CD4-positive, alpha-beta T cell treated with Interleukin-15 for 1 hour (primary cell): ENCODE data around the gene TAS1R2.
"Not testable (repeated sequence)": the region's sequence is repeated elsewhere in the genome, so short reads cannot be mapped to it uniquely, and the experiment has no call there.

ENCODE experiments used
- DNase-seq: peaks from one replicate; pipeline ENCODE4 v3.0.0-alpha.2; 2020

Gene TAS1R2

DNA sequence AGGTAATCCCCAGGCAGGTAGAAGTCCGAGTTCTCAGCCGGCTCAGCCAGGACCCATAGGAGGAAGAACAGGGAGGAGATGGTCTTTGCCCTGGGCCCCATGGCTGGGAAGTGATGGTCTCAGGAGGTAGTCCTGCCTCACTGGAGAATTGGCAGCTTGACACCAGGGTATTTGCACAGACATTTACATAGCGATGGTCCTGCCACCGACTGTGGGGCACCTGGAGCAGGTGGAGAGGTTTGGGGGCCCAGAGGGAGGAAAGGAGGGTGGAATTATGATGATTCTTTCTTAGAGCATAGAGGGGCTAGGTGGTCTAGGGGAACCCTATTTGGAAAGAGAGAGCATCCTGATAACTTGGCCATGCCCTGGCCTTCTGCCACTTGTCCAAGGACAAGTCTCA, at the start of gene TAS1R2:
TAS1R2 (minus strand) TSS at position 101 of the 400 bp plus-strand sequence; CDS start at position 101, 0 bp downstream.
- DNase-seq, result no peak

DNA sequence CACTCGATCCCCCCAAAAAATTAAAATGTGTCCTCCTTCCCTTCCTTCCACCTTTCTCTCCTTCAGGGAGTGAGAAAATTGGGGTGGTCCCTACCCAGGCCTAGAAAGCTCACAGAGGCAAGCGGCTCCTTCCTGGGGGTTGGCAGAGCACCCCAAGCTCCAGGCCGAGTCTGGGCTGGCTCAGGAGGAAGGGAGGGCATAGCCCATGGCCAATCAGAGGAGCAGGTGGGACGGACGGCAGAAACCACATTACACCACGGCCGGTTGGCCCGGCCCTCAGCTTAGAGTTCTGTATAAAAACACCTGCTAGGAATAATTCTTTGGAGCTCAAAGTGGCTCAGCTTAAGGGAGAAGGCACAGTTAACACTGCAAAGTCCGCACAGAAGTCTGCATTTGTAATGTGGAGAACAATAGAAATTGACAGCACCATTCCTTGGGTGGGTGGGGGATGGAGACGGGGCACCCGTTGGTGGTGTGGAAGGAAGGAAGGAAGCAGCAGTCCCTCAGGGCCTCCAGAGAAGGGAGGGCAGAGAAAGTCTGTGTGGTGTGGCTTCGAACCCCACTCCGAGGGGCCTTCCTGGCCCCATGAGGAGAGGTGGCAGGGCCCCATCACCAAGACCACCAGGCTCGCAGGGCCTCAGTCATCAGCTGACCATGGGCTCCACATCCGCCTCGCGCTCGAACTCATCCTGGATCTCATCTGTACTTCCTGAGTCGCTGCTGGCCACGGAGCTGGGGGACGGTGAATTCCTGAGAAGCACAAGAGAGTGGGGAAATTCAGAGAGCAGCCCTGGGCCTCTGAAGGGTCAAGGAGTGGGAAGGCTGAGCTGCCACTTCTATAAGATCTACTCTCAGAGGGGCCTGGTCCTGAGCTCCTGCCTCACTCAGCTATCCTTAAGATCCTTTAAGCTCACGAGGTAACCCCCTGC, 48.7 kb upstream of the TAS1R2 start:
- peak; percentile 31 for DNase-seq

GRCh38 chr1:18907021-18907916, 47.8 kb upstream of the TAS1R2 start:
- peak; percentile 59 for DNase-seq

GRCh38 chr1:18903291-18903756, 43.9 kb upstream of the TAS1R2 start:
- DNase-seq, result no peak

DNA sequence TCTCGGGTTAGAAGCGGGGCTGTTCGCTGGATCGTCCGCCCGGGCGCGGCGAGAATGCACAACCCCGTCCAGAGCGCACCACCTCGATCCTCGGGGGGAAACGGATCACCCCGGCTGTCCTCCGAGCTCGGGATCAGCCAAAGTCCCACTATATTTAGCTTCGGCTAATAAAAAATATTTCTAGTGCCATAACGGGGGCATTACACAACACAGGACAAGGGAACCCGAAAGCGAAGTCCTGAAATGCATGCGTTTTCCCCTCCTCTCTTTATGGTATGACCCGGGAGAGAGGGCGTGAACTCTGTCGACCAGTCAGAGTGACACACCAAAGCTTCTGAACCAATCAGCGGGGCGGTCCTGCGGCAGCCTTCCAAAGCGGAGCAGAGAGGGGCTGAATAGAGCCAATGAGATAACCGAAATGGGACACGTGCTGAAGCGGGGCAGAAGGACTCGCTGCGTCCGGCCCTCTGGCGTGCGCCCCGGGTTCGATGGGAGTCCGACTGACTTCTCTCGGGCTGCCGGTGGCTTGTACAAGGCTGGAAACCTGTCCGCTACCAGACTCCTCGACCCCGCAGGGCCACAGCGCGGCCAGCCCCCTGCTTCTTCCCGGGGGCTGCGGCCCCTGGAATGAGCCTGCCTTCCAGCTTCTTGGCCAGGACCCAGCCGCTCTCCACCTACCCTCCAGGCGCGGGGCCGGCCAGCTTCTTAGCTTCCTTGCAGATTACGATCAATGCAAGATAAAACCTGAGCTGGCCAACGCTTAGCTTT, 43.2 kb upstream of the TAS1R2 start, which contains the start of gene ALDH4A1:
ALDH4A1 (minus strand) TSS at position 33 of the 768 bp plus-strand sequence; CDS start at position 1, 32 bp downstream.
- DNase-seq, result peak; percentile 96

- no peak for DNase-seq
Measured at GRCh38 chr1:18901952-18902522, 42.6 kb upstream of the TAS1R2 start.

DNA sequence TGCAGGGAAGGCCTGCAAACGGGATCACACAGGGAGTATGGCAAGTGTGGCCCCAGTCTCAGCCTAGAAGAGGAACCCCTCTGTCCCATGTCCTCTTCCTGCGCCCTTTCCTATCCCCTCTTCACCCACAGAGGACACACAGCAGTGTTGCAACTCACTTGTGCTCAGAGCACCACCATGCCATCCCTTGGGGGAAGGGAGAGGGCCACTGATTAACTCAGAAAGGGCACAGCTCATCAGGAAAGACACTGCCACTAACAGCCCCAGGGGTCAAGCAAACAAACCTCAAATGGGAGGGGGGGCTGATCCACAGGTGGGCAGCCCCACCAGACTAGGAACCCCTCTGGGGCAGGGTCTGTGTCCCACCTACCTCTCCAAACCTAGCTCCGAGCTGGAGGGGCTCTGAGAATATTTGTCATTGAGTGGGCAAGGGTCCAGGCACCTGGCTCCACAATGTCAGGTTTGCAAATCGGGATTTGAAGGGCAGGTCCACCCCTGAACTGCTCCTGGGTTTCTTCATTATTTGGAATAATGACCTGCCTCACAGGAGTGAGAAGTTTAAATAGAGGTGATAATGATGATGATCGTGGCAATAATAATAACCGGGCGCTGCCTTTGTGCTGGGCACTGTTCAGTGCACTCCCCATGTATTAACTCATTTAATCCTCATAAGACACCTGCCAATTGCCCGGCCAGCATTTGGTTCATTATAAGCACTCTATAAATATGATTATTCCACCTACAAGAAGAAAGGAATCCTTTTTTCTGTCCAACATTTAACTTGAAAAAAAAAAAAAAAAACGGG, 41.9 kb upstream of the TAS1R2 start:
- DNase-seq, result no peak

- no peak for DNase-seq
Measured at GRCh38 chr1:18900303-18900841, 40.9 kb upstream of the TAS1R2 start.

- no peak for DNase-seq
Measured at GRCh38 chr1:18899363-18900049, 40.0 kb upstream of the TAS1R2 start.

DNA sequence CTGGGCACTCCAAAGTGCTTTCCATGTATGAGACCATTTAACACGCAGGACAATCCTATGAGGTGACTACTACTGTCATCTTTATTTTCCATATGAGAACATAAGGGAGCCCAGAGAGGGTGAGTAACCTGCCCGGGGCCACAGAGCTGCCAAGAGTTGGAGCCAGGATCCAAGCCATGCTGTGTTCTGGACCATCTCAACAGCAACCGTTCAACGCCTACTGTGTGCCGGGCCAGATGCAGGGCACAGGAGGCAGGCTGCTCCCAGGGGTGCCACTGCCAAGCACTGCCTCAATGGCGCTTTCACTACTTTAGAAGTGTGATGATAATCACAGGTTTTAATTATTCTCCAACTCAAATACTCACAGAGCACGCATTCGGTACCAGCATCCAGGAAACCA, 39.1 kb upstream of the TAS1R2 start:
- no peak for DNase-seq

DNA sequence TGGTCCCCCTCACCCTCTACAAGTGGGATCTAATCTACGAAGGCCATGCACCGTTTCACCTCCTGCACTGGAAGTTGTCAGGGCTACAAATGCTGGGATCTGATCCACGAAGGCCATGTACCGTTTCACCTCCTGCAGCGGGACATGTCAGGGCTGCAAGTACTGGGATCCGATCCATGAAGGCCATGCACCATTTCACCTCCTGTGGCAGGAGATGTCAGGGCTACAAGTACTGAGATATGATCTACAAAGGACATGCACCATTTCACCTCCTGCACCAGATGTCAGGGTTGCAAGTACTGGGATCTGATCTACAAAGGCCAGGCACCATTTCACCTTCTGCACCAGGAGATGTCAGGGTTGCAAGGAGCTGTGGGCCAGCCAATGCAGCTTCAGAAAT, 35.9 kb upstream of the TAS1R2 start:
- no peak for DNase-seq

DNA sequence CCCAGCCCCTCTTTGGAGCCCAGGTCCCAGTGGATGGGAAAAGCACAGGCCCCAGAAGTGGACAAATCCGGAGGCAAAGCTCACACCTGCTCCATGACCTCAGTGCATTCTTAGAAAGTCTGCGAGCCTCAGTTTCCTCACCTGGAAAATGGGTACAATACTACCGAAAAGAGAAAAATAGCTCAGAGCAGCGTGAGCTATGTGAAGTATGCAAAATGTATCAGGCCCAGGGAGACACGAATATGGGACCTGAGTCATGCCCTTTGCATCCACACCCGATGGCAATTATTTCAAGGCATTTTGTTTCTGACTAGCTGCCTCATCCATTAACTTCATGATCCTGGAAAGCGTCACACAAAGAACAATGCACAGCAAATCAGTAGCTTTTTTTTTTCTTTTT, 33.7 kb upstream of the TAS1R2 start:
- DNase-seq, result no peak

GRCh38 chr1:18891858-18892257, 32.4 kb upstream of the TAS1R2 start:
- not testable (repeated sequence) for DNase-seq

GRCh38 chr1:18891426-18891780, 31.9 kb upstream of the TAS1R2 start:
- DNase-seq, result no peak

- no peak for DNase-seq
Measured at GRCh38 chr1:18890706-18891425, 31.4 kb upstream of the TAS1R2 start.

DNA sequence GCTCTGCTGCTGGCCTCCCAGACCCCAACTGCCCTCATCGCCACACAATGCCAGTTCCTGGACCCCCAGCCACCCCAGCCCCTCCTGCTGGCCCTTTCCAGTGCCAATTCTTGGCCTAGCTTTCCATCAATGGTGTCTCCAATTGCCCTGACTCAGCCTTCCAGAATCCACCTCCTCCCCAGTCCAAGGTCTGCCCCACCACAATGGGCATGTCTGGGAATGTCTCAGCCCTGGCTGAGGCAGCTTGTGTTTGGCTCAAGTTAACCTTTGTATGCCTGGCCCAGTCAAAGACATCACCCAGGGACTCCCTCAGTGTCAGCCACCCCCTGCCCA, 26.5 kb upstream of the TAS1R2 start:
- no peak for DNase-seq

DNA sequence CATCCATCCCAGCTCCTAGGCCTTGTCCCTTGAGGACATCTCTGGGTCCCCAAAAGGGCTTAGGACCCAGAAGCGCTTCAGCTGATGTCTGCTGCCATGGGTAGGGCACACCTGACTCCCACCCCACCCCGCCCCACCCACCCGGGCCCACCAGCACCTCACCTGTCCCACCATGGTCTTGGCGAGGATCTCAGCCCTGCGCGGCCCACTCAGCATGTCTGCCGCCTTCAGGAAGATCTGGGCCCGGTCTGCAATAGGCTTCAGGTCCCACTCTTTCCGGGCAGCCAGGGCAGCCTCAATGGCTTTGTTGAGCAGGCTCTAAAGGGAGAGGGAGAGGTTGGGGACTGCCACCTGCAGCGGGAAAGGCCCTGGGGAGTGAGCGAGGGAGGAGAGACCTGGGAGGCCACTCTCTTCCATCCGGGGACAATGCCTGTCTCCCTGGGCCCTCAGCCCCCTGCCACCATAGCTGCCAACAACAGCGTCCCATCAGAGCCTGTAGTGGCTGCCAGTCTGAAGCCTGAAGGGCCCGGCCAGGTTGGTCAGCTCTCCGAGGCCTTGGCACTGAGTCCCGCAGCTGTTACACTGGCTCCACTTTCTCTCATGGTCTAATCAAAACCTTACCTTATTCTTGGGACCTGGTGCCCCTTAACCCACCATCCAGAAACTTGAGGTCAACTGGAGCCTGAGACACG, 26.0 kb upstream of the TAS1R2 start:
- DNase-seq, result no peak

DNA sequence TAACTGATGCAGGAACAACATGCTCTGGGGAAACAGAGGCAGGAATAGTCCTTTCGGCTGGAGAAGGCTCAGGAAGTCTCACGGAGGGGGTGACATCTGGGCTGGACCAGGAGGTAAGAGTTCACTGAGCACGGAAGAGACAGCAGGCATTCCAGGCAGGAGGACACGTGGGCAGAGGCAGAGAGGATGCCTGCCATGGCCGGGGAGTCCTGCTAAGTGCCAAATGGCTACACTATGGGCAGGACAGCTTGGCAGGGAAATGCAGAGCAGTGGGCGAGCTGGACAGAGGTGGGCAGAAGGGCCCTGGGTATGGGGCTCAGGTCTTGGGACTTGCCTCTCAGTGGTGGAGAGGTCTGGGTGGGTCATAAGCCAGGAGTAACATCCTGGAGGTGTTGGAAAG, 25.3 kb upstream of the TAS1R2 start:
- DNase-seq, result no peak

GRCh38 chr1:18884419-18884717, 24.9 kb upstream of the TAS1R2 start:
- DNase-seq, result no peak
